Heart right ventricle (tissue), 16 donors: ENCODE results near the gene VASN. TPM values are rescaled to one million over a fixed set of nuclear protein-coding genes. Genes with fewer than 3 reads are reported as not detected.

Experiments
- ATAC-seq, 8 donors: fragments of 200-7000 bp; cut with Tn5 transposase; one replicate each; pipeline ENCODE4 v1.9.1; 2020; ENCODE audit warnings: mild to moderate bottlenecking in 8 of 8, moderate library complexity in 8 of 8, moderate number of reproducible peaks in 1 of 8
- DNase-seq, 2 donors: peaks; one replicate each; pipeline ENCODE4 v3.0.0-alpha.2; 2020
- H3K27ac ChIP-seq, 10 donors: fragments of 200-600 bp; sonication (generic) in 2 of 10; one replicate each; pipeline versions ENCODE4 v1.5.0 to v1.8.0; 2020 to 2022; ENCODE audit warnings: mild to moderate bottlenecking in 3 of 10
- H3K27me3 ChIP-seq, 7 donors: fragments of 200-600 bp; one replicate each; pipeline ENCODE4 v1.8.0; 2021 to 2022; ENCODE audit warnings: mild to moderate bottlenecking in 2 of 7
- H3K36me3 ChIP-seq, 9 donors: fragments of 200-600 bp; sonication (generic) in 1 of 9; one replicate each; pipeline versions ENCODE4 v1.5.0 to v1.8.0; 2020 to 2022; ENCODE audit warnings: mild to moderate bottlenecking in 2 of 9
- H3K4me1 ChIP-seq, 9 donors: fragments of 200-600 bp; sonication (generic) in 1 of 9; one replicate each; pipeline versions ENCODE4 v1.5.0 to v1.8.0; 2020 to 2022; ENCODE audit warnings: mild to moderate bottlenecking in 4 of 9
- H3K4me3 ChIP-seq, 10 donors: fragments of 200-600 bp; sonication (generic) in 2 of 10; one replicate each; pipeline versions ENCODE4 v1.5.0 to v1.8.0; 2020 to 2022; ENCODE audit warnings: mild to moderate bottlenecking in 7 of 10, moderate library complexity in 2 of 10
- H3K9me3 ChIP-seq, 11 donors: fragments of 200-600 bp in 10 of 11; sonication (generic) in 2 of 11; one replicate each; pipeline versions ENCODE4 v1.5.0 to v1.8.0; 2013 to 2022; ENCODE audit warnings: mild to moderate bottlenecking in 2 of 11, control low read depth in 1 of 11, moderate library complexity in 1 of 11
- WGBS, 2 donors: extraction: QIAGEN DNeasy Blood & Tissue Kit; methylation state at CpG; one replicate each; pipeline ENCODE4 v1.1.7; 2013; ENCODE audit warnings: inconsistent platforms in 1 of 2; 5-methylcytosine and 5-hydroxymethylcytosine counted together
- intact Hi-C, 10 donors: fragments of 100-400 bp; cut with DNase I; formaldehyde crosslinking; loops; one replicate each; pipeline versions ENCODE4 v1.11.1 to v1.14.2; 2022
- polyA plus RNA-seq, 2 donors: library from polyadenylated mRNA; stranded (reverse); fragments of 200-250 nt; gene quantifications; one replicate each; pipeline ENCODE4 v1.2.3, GENCODE V29; 2013
- total RNA-seq, 10 donors: library from RNA; stranded (reverse); fragmentation: NEBNext Ultra II Directional in 3 of 10; extraction: Animal tissue kit (Norgen Biotek cat#: 25700) in 3 of 10; gene quantifications; one replicate each; pipeline versions ENCODE4 v1.2.1 to v1.2.4, GENCODE V29; 2021 to 2023
- TF ChIP-seq, protein P1 (sequence below), 9 donors: fragments of 200-600 bp; sonication (generic) in 2 of 9; IDR thresholded peaks; one replicate each; pipeline versions ENCODE4 v1.5.0 to v1.8.0; 2021 to 2022; ENCODE audit warnings: antibody characterized with exemption in 9 of 9, mild to moderate bottlenecking in 5 of 9, moderate library complexity in 1 of 9
- donor health status: Arrhythmogenic right ventricular cardiomyopathy.
- donor health status: ischemic (EF 13 %, LVEDD 7.1; RV severe dilation, severe dysfunction).
- donor health status: healthy with polysubstance abuse.
- donor health status: DM: no; HTN: yes; CAD: no.
- donor health status: DM: no; HTN: no; CAD: no.
- donor health status: ischemic (EF 25% LVEDD 6.9; RV normal size, moderate dysfunction).
- donor health status: ischemic (EF 25% LVEDD 5.7; RV mildly dilated, moderate dysfunction).
- donor health status: healthy.
- donor health status: DM: yes; HTN: yes; CAD: no.
- donor health status: Ischemic cardiomyopathy.
- donor health status: ischemic (EF 35%, LVEDD 5.7; RV mildly dilated, moderate dysfunction).
- donor health status: nonischemic (EF 11% LVEDD 7.7; RV severe dilation, severe dysfunction).
- donor health status: DM: yes; HTN: yes; CAD: no.
- donor health status: PGD.
- donor health status: ischemic (EF 29% LVEDD 5.4; RV normal size, mild dysfunction).
- donor health status: nonischemic (EF 23%, LVEDD 6.1; RV moderate dilation, normal function).

Gene VASN
- total and polyA plus RNA-seq, 12 donors, result 3.1 to 27.9 (median 6.0) TPM

DNA sequence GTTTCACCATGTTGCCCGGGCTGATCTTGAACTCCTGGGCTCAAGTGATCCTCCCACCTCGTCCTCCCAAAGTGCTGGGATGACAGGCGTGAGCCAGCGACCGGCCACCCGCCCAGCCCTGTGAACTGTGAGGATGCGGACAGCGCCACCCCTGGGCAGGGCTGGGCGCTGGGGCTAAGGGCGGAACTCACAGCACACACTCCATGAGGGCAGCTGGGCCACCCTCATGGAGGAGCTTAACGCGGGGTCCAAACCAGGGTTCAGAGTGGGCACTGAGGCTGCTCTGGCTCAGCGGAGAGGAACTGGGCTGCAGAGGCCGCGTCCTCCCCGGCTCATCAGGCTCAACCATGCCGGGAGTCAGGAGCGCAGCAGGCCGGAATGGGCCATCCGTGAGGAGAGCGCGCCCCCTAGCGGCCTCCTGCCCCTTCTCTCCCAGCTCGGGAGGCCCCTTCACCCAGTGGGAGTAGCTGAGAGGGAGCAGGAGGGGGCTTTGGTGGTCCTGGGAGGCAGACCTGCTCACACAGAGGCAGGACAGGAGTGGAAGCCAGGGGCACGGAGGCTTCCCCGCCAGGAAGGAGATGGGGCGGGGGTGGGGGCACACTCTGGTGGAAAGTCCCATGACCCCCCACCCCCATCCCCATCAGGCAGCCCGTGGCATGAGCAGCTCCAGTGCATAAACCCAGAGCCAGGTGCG lies 30.9 kb downstream of the VASN start:
- peak; percentile 79 to 89 for DNase-seq
- WGBS, 2 donors, result 24% methylated on average over 25 to 29 of the region's 29 CpGs
- Histone ChIP-seq H3K4me3 (peak overlapping the region in 1 of 10 donors; percentile 26), H3K4me1 (peaks cover 0 to 11% (median 4%) of the 10 kb centered on the region in 9 donors), H3K36me3 (peaks cover 0 to 100% (median 8%) of the 10 kb centered on the region in 9 donors), H3K27me3 (no peaks in the 10 kb centered on the region), H3K27ac (no peak overlapping the region), H3K9me3 (no peaks in the 10 kb centered on the region)
- intact Hi-C loops, result loop anchor here (1.0 to 10.0 kb wide), 7 partner anchors 43 to 200 kb away; no protein-coding TSS in a partner anchor
- TF ChIP-seq, protein P1, sequence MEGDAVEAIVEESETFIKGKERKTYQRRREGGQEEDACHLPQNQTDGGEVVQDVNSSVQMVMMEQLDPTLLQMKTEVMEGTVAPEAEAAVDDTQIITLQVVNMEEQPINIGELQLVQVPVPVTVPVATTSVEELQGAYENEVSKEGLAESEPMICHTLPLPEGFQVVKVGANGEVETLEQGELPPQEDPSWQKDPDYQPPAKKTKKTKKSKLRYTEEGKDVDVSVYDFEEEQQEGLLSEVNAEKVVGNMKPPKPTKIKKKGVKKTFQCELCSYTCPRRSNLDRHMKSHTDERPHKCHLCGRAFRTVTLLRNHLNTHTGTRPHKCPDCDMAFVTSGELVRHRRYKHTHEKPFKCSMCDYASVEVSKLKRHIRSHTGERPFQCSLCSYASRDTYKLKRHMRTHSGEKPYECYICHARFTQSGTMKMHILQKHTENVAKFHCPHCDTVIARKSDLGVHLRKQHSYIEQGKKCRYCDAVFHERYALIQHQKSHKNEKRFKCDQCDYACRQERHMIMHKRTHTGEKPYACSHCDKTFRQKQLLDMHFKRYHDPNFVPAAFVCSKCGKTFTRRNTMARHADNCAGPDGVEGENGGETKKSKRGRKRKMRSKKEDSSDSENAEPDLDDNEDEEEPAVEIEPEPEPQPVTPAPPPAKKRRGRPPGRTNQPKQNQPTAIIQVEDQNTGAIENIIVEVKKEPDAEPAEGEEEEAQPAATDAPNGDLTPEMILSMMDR (IDR thresholded peaks at IDR 0.05), result peak; percentile 80 to 95 (median 91)
- ATAC-seq, result peak; percentile 93 to 97 (median 95)

GRCh38 chr16:4403133-4403949 lies 31.7 kb downstream of the VASN start:
- H3K4me1 ChIP-seq, result peaks cover 0 to 17% (median 7%) of the 10 kb centered on the region in 9 donors
- no peak overlapping the region for H3K27ac ChIP-seq
- TF ChIP-seq, protein P1 (IDR thresholded peaks at IDR 0.05), result no peak
- H3K9me3 ChIP-seq, result no peaks in the 10 kb centered on the region
- ATAC-seq (peak in 2 of 8 donors; percentile 10 to 12), DNase-seq (no peak)
- WGBS, 2 donors, result 82 to 83% methylated on average over 24 of the region's 24 CpGs
- no peak overlapping the region for H3K4me3 ChIP-seq
- no peaks in the 10 kb centered on the region for H3K27me3 ChIP-seq
- H3K36me3 ChIP-seq, result peaks cover 0 to 100% (median 14%) of the 10 kb centered on the region in 9 donors
- intact Hi-C loops, result loop anchor here (1.0 to 10.0 kb wide), 7 partner anchors 44 to 201 kb away; no protein-coding TSS in a partner anchor

GRCh38 chr16:4404247-4404966 lies 32.8 kb downstream of the VASN start:
- Histone ChIP-seq H3K4me3 (no peak overlapping the region), H3K36me3 (peaks cover 0 to 99% (median 14%) of the 10 kb centered on the region in 9 donors), H3K27ac (no peak overlapping the region), H3K9me3 (no peaks in the 10 kb centered on the region), H3K4me1 (peaks cover 6 to 26% (median 17%) of the 10 kb centered on the region in 9 donors), H3K27me3 (no peaks in the 10 kb centered on the region)
- ATAC-seq, result peak in 1 of 8 donors; percentile 24
- DNase-seq, result no peak
- TF ChIP-seq, protein P1 (IDR thresholded peaks at IDR 0.05), result peak in 8 of 9 donors; percentile 9 to 64 (median 54)
- intact Hi-C loops, result loop anchor here (5.0 to 10.0 kb wide), 5 partner anchors 110 to 202 kb away; no protein-coding TSS in a partner anchor
- WGBS, 2 donors, result 77 to 81% methylated on average over 20 of the region's 20 CpGs
